ENCODE data around the gene DNAJC12.
"Not testable (repeated sequence)": the region's sequence is repeated elsewhere in the genome, so short reads cannot be mapped to it uniquely, and the experiment has no call there.

Gene DNAJC12

GRCh38 chr10:67837541-67838314 is at the start of gene DNAJC12:
TSS of gene DNAJC12 (minus strand) at chr10:67838188. CDS start at chr10:67838011, 177 bp downstream.
- no peak for DNase-seq

DNA sequence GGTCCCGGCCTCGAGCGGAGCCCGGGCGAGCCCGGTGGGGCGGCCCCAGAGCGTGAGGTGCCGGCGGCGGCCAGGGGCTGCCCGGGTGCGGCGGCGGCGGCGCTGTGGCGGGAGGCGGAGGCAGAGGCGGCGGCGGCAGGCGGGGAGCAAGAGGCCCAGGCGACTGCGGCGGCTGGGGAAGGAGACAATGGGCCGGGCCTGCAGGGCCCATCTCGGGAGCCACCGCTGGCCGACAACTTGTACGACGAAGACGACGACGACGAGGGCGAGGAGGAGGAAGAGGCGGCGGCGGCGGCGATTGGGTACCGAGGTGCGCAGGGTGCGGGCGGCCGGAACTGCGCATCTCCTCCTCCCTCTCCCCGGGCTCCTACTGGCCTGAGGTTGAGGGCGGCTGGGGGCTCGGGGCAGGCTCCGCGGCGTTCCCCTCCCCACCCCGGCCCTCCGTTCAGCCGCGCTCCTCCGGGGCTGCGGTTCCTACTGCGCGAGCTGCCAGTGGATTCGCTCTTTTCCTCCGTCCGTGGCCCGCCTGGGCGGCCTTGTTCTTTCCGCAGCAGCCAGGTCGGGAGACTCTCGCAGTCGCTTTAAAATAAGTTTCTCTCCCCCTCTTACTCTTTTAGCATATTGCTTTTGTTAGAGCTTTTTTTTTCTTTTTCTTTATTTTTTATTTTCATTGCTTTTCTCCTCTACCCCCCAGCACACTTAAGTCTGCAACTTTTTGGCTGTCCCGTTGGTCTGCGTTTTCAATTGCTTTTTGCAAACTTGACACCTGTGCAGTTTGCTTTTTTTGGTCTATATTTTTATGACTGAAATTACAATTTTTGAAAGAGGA is 47.1 kb upstream of the DNAJC12 start:
- DNase-seq, result peak; percentile 52

DNA sequence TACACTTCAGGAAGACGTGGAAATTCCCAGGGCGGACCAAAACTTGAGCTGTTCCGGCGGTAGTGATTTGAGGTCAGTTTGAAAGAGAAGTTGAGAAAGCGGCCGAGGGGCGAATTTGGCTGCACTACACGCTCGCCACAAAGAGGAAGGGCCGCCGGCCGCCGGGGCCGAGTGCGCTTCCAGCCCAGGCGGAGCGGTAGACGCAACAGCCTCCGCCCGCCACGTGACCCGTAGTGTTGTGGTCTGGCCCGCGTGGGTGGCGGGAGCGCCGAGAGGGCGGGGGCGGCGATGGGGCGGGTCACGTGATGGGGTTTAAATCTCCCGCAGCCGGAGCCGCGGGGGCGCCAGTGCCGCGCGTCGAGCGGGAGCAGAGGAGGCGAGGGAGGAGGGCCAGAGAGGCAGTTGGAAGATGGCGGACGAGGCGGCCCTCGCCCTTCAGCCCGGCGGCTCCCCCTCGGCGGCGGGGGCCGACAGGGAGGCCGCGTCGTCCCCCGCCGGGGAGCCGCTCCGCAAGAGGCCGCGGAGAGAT is 46.4 kb upstream of the DNAJC12 start, which contains the start of gene SIRT1:
TSS of gene SIRT1 (plus strand) at position 344 of the 529 bp plus-strand sequence. CDS start at position 410, 66 bp downstream.
- peak; percentile 78 for DNase-seq

DNA sequence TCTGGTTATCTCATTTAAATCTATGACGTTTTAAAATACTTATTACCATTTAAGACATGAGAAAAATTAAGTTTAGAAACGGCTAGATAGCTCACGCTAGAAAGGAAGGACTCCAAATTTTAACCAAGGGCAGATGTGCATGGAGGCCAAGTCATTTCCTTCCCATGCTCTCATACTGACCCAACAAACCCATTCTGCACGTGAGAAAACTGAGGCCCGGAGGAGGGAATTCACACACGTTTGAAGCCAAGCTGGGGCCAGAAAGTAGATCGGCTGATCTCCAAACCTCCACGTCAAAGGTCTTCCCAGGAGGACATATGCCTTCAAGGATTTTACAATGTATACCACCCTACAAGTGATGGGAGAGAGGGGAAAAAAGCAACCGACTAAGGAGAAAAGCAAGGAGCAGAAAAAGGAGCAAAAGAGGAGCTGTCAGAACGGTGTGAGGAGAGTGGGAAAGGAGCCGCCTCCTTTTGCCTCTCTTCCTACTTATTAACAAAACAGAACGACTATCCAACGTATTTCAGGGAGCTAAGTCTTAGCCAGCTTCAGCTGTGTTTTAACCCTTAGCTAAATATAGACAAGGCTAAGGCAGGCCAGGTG is 45.8 kb upstream of the DNAJC12 start:
- no peak for DNase-seq

GRCh38 chr10:67878133-67878532 is 40.1 kb upstream of the DNAJC12 start:
- DNase-seq, result no peak

DNA sequence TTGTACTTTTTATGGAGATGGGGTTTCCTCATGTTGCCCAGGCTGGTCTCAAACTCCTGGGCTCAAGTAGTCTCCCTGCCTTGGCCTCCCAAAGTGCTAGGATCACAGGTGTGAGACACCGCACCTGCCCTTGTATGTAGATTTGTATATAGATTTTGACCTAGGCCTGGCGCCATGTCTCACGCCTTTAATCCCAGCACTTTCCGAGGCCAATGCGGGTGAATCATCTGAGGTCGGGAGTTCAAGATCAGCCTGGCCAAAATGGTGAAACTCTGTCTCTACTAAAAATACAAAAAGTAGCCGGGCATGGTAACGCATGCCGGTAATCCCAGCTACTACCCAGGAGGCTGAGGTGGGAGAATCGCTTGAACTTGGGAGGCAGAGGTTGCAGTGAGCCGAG is 39.4 kb upstream of the DNAJC12 start:
- not testable (repeated sequence) for DNase-seq

DNA sequence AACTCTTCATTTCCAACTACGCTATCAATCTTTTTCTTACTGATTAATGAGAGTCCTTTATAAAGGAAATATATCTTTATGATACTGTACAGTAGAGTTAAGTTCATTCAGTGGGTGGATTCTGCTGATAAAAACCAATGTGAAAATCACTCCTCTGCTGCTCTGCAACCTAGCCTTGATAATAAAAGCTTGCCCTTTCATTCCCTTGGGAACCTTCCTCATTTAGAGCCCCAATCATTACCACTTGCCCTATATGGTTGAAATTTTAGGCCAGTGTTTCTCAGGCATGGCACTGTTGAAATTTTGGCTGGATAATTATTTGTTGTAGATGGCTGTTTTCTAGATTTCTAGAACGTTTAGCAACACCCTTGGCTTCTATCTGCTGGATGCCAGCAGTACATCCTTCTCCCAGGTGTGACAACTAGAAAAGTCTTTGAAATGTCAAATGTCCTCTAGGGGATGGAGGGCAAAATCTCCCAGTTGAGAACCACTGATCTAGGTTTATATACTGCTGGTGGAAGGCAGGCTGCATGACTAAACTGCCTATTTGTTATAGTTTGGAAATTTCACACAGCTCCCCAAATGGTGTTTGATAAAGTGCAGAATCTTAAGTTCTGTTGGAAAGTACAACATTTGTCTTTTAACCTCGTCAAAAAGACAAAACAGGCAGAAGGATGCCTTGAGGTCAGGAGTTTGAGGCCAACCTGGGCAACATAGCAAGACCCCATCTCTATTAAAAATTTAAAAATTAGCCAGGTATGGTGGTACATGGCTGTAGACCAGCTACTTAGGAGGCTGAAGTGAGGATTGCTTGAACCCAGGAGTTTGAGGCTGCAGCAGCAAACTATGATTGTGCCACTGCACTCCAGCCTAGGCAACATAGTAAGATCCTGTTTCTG is 37.6 kb upstream of the DNAJC12 start:
- no peak for DNase-seq

DNA sequence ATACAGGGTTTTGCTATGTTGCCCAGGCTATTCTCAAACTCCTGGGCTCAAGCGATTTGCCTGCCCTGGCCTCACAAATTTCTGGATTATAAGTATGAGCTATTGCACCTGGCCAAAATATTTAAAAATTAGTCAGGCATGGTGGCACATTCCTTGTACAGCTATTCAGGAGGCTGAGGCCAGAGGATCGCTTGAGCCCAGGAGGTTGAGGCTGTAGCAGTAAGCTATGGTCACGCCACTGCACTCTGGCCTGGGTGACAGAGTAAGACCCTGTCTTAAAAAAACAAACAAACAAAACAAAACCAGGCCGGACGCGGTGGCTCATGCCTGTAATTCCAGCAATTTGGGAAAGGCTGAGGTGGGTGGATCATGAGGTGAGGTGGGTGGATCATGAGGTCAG is 32.0 kb upstream of the DNAJC12 start:
- no peak for DNase-seq

GRCh38 chr10:67868132-67868531 is 30.1 kb upstream of the DNAJC12 start:
- DNase-seq, result no peak

GRCh38 chr10:67864607-67865371 is 26.8 kb upstream of the DNAJC12 start:
- DNase-seq, result no peak

- DNase-seq, result no peak
These were observed 25.1 kb upstream of the DNAJC12 start for GRCh38 chr10:67863094-67863493.

- no peak for DNase-seq
These were observed 23.9 kb upstream of the DNAJC12 start for GRCh38 chr10:67861750-67862432.

- no peak for DNase-seq
These were observed 21.0 kb upstream of the DNAJC12 start for GRCh38 chr10:67858971-67859370.

DNA sequence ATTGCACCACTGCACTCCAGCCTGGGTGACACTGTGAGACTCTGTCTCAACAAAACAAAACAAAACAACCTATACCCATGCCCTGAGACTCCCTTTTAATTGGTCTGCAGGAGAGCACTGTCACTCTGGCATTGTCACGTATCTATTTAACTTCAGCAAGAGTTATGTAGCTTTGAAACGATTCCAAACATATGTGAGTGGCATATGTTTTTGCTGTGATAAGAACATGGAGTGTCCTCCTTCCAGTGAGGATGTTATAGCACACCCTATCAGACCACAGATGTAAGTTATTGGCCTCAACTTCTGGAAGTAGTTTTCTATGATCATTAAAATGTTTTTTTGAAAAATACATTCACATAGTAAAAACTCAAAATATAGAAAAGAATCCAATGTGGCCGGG is 15.5 kb upstream of the DNAJC12 start:
- no peak for DNase-seq

DNA sequence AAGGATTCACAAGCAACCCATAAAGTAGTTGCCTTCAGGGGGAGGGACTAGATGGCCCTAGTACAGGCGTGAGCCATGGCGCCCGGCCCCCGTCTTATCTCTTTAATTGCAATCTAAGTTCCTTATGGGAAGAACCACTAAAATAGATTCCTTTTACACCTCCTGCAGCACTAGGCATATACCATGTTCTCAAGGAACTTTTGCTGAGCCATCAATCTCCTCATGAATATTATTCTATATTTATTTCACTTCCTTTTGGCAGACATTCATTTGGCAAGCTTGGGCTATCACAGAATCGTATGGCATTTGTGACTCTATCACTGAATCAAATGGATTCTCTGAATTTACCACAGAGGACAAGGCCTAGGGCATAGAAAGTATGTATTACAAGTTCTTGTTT is 14.8 kb upstream of the DNAJC12 start:
- DNase-seq, result no peak

- no peak for DNase-seq
These were observed 13.2 kb upstream of the DNAJC12 start for GRCh38 chr10:67851186-67851585.

DNA sequence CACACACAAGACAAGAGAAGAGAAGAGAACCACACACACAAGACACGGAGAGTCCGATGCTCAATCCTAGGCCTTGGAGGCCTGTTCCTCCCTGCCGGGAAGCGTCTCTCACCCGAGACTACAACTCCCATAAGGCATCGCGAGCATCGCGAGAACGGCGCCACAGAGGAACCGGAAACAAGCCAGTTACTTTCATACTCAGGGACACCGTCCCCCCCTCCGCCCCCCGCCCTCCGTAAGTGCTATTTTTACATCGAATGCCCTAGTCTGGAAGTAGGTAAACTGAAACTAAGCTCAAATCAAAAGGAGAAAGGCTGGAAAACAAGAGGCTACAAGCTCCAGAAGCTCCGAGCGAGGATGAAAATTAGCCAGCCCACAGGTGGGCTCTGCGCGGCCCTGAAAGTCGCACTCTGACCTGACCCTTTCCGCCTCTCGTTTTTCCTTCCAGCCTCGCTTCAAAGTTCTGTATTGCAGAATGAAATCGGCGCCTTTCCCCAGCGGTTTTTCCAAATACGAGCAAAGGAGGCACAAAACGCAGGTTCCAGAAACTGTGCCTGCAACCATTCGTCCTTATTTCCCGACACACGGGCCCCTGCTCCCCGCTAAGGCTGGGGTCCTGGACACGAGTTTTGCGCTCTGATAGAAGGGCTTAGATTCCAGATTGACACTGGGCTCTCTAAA is 11.5 kb upstream of the DNAJC12 start:
- DNase-seq, result peak; percentile 49

DNA sequence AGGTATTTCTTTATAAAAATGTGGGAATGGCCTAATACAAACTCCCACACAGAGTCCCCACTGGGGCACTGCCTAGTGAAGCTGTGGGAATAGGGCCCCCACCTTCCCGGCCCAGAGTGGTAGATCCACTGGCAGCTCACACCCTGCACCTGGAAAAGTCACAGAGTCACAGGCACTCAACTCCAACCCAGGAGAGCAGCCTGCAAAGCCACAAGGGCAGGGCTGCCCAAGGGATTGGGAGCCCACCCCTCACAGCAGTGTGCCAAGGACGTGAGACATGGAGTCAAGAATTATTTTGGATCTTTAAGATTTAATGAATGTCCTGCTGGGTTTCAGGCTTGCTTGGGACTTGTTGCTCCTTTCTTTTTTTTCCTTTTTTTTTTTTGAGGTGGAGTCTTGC is 5.3 kb upstream of the DNAJC12 start:
- no peak for DNase-seq

- no peak for DNase-seq
These were observed 3.7 kb upstream of the DNAJC12 start for GRCh38 chr10:67841737-67842136.

GRCh38 chr10:67839951-67840350 is 2.0 kb upstream of the DNAJC12 start:
- no peak for DNase-seq
